Measurements from ENCODE around the gene PTPA. TPM values are rescaled to one million over a fixed set of nuclear protein-coding genes. Genes with fewer than 3 reads are reported as not detected.

PTPA gene
- total RNA-seq, 1 donor: 20.0 TPM

- Histone ChIP-seq H3K27me3 (ENCODE audit: insufficient read depth, low read length) (no peaks in the 10 kb centered on the region), H3K4me3 (ENCODE audit: low read length) (no peak overlapping the region), H3K4me1 (ENCODE audit: insufficient read depth, low read length) (no peaks in the 10 kb centered on the region), H3K9me3 (ENCODE audit: low read depth, low read length) (no peaks in the 10 kb centered on the region)
These were observed 10.6 kb upstream of the PTPA start for GRCh38 chr9:129100383-129101169.

DNA sequence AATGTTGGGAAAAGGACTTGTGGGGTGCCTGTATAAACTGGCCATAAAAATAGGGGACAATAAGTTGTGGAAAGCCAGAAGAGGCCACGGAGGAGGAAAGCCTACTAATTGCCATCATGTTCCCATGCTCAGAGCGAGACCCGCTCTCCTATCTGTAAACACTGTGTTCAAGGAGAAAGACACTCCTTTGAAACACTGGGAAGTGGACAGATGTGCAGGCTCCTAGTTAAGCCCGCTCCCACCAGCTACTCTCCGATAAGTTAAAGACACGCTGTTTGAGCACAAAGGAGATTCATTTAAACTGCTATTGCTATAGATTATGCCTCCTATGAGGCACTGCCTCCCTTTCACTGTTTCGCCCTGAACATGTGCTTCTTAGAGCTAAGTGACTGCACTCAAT lies 9.9 kb upstream of the PTPA start:
- Histone ChIP-seq H3K9me3 (ENCODE audit: low read depth, low read length) (no peaks in the 10 kb centered on the region), H3K4me3 (ENCODE audit: low read length) (no peak overlapping the region), H3K4me1 (ENCODE audit: insufficient read depth, low read length) (no peaks in the 10 kb centered on the region), H3K27me3 (ENCODE audit: insufficient read depth, low read length) (no peaks in the 10 kb centered on the region)

DNA sequence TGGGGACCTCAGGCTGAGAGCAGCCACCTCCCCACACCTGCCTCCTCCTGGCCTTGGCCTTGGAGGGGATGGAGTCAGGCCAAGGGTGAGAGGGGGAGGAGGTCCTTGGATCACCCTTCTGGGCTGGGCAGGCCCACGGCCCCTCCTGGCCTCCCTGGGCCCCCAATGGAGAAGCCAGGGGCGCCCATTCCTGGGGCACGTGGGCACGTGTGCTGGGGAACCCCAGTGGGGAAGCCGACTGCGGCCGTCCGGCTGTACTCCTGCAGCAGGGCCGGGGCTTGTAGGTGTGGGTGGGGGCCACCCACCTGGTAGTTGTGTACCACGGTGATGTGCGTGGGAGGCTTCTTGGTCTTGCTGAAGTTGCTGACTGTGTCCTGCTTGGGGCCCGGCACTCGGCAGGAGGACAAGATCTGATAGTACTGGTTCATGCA lies 9.1 kb upstream of the PTPA start:
- Histone ChIP-seq H3K4me3 (ENCODE audit: low read length) (no peak overlapping the region), H3K4me1 (ENCODE audit: insufficient read depth, low read length) (no peaks in the 10 kb centered on the region), H3K9me3 (ENCODE audit: low read depth, low read length) (no peaks in the 10 kb centered on the region), H3K27me3 (ENCODE audit: insufficient read depth, low read length) (no peaks in the 10 kb centered on the region)

DNA sequence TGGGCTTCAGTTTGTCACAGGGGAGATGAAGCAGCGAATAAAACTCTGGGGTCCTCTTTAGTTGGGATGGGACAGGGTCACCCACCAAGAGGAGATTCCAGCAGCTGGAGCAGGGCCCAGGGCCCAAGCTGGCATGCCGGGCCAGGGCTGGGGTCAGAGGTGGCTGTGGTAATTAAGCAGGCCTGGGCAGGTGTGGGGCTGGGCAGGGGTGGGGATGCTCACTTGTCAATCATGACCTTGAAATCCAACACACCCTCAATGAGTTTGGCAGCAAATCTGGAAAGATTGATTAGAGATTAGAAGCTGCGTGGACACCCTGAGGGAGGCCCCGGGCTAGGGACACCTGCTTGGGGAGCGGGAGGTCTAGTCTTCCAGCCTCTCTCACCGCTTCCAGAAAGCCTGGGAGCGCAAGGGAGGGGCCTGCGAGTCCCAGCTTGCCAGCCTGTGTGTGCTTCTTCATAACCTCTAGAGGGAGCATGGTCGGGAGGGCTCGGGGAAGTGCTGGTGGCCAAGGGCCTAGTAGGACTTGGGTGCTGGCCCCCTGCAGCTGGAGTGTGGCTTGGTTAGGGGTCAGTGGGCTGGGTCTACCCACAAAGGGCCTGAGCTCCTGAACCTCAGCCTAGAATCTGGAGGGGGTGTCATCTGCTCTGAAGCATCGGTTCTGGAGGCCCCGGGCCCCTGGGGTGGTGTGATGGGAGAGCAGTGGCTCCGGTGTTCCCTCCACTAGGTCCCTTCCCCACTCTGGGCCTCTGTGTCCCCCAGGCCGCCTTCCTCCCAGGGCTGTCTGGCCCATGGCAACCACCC lies 8.2 kb upstream of the PTPA start:
- Histone ChIP-seq H3K4me3 (ENCODE audit: low read length) (no peak overlapping the region), H3K9me3 (ENCODE audit: low read depth, low read length) (no peaks in the 10 kb centered on the region), H3K4me1 (ENCODE audit: insufficient read depth, low read length) (no peaks in the 10 kb centered on the region), H3K27me3 (ENCODE audit: insufficient read depth, low read length) (no peaks in the 10 kb centered on the region)

- Histone ChIP-seq H3K27me3 (ENCODE audit: insufficient read depth, low read length) (no peaks in the 10 kb centered on the region), H3K4me3 (ENCODE audit: low read length) (no peak overlapping the region), H3K9me3 (ENCODE audit: low read depth, low read length) (no peaks in the 10 kb centered on the region), H3K4me1 (ENCODE audit: insufficient read depth, low read length) (no peaks in the 10 kb centered on the region)
These were observed 7.6 kb upstream of the PTPA start for GRCh38 chr9:129103595-129103965.

DNA sequence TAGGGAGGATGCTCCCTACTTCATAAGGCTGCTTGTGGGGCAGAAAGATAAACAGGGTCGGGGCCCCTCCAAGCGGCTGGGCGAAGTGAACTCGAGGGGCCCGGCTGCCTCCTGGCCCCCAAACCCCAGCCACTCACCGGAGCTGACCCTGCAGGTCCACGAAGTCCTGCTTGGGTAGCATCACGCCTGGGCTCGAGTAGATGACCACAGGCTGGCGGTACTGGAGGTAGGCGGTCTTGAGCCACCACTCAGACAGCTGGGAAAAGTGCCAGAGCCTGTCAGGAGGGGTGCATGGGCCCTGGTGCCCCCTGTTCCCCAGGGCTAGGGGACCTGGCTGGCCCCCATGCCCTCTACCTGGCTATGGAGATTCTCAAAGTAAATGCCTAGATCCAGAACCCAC lies 7.2 kb upstream of the PTPA start:
- peaks cover under 1% of the 10 kb centered on the region for H3K4me1 ChIP-seq (ENCODE audit: insufficient read depth, low read length)
- H3K27me3 ChIP-seq (ENCODE audit: insufficient read depth, low read length): no peaks in the 10 kb centered on the region
- H3K9me3 ChIP-seq (ENCODE audit: low read depth, low read length): no peaks in the 10 kb centered on the region
- H3K4me3 ChIP-seq (ENCODE audit: low read length): no peak overlapping the region

GRCh38 chr9:129105857-129106694 lies 5.1 kb upstream of the PTPA start:
- Histone ChIP-seq H3K4me3 (ENCODE audit: low read length) (no peak overlapping the region), H3K27me3 (ENCODE audit: insufficient read depth, low read length) (no peaks in the 10 kb centered on the region), H3K9me3 (ENCODE audit: low read depth, low read length) (no peaks in the 10 kb centered on the region), H3K4me1 (ENCODE audit: insufficient read depth, low read length) (peaks cover 12% of the 10 kb centered on the region)

GRCh38 chr9:129107651-129108050 lies 3.6 kb upstream of the PTPA start:
- H3K4me3 ChIP-seq (ENCODE audit: low read length): no peak overlapping the region
- H3K4me1 ChIP-seq (ENCODE audit: insufficient read depth, low read length): peaks cover 22% of the 10 kb centered on the region
- no peaks in the 10 kb centered on the region for H3K27me3 ChIP-seq (ENCODE audit: insufficient read depth, low read length)
- no peaks in the 10 kb centered on the region for H3K9me3 ChIP-seq (ENCODE audit: low read depth, low read length)

GRCh38 chr9:129108083-129108804 lies 3.0 kb upstream of the PTPA start:
- Histone ChIP-seq H3K27me3 (ENCODE audit: insufficient read depth, low read length) (no peaks in the 10 kb centered on the region), H3K4me3 (ENCODE audit: low read length) (no peak overlapping the region), H3K9me3 (ENCODE audit: low read depth, low read length) (no peaks in the 10 kb centered on the region), H3K4me1 (ENCODE audit: insufficient read depth, low read length) (peaks cover 28% of the 10 kb centered on the region)

- Histone ChIP-seq H3K9me3 (ENCODE audit: low read depth, low read length) (no peaks in the 10 kb centered on the region), H3K4me3 (ENCODE audit: low read length) (no peak overlapping the region), H3K27me3 (ENCODE audit: insufficient read depth, low read length) (no peaks in the 10 kb centered on the region), H3K4me1 (ENCODE audit: insufficient read depth, low read length) (peaks cover 35% of the 10 kb centered on the region)
These were observed 2.2 kb upstream of the PTPA start for GRCh38 chr9:129108805-129109536.

DNA sequence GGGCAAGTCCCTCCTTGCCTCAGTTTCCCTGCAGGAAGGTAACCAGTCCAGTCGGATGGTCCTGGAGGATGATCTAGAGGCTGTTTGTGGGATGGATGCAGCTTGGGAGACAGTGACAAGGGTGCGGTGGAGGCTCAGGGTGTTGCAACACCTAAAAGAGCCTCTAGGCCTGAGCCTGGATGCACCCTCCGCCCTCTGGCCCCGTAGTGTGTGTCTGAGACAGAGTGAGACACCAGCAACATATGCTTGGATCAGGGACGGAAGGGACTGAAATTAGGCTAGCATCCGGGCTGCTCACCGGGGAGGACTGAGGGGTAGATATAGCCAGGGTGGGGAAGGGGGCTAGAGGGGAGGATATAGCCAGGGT lies 1.7 kb upstream of the PTPA start:
- Histone ChIP-seq H3K27me3 (ENCODE audit: insufficient read depth, low read length) (no peaks in the 10 kb centered on the region), H3K4me3 (ENCODE audit: low read length) (no peak overlapping the region), H3K4me1 (ENCODE audit: insufficient read depth, low read length) (peaks cover 41% of the 10 kb centered on the region), H3K9me3 (ENCODE audit: low read depth, low read length) (no peaks in the 10 kb centered on the region)

GRCh38 chr9:129109952-129110739 lies 1.1 kb upstream of the PTPA start:
- Histone ChIP-seq H3K4me3 (ENCODE audit: low read length) (peak overlapping the region; percentile 70), H3K27me3 (ENCODE audit: insufficient read depth, low read length) (no peaks in the 10 kb centered on the region), H3K4me1 (ENCODE audit: insufficient read depth, low read length) (peaks cover 47% of the 10 kb centered on the region), H3K9me3 (ENCODE audit: low read depth, low read length) (no peaks in the 10 kb centered on the region)

GRCh38 chr9:129111528-129112151 lies 425 bp downstream of the PTPA start:
- peak overlapping the region; percentile 97 for H3K4me3 ChIP-seq (ENCODE audit: low read length)
- peaks cover 49% of the 10 kb centered on the region for H3K4me1 ChIP-seq (ENCODE audit: insufficient read depth, low read length)
- no peaks in the 10 kb centered on the region for H3K9me3 ChIP-seq (ENCODE audit: low read depth, low read length)
- no peaks in the 10 kb centered on the region for H3K27me3 ChIP-seq (ENCODE audit: insufficient read depth, low read length)
